HG03039 (cell line): ENCODE results near the gene CENPU.
"Not testable (repeated sequence)": the region's sequence is repeated elsewhere in the genome, so short reads cannot be mapped to it uniquely, and the experiment has no call there.

Experiments
- ATAC-seq: cut with Tn5 transposase; IDR thresholded peaks from one replicate; pipeline ENCODE4 v1.9.1; 2021; ENCODE audit warnings: mild to moderate bottlenecking, moderate library complexity; ENCODE audit not compliant: unreplicated experiment

CENPU gene, protein sequence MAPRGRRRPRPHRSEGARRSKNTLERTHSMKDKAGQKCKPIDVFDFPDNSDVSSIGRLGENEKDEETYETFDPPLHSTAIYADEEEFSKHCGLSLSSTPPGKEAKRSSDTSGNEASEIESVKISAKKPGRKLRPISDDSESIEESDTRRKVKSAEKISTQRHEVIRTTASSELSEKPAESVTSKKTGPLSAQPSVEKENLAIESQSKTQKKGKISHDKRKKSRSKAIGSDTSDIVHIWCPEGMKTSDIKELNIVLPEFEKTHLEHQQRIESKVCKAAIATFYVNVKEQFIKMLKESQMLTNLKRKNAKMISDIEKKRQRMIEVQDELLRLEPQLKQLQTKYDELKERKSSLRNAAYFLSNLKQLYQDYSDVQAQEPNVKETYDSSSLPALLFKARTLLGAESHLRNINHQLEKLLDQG

DNA sequence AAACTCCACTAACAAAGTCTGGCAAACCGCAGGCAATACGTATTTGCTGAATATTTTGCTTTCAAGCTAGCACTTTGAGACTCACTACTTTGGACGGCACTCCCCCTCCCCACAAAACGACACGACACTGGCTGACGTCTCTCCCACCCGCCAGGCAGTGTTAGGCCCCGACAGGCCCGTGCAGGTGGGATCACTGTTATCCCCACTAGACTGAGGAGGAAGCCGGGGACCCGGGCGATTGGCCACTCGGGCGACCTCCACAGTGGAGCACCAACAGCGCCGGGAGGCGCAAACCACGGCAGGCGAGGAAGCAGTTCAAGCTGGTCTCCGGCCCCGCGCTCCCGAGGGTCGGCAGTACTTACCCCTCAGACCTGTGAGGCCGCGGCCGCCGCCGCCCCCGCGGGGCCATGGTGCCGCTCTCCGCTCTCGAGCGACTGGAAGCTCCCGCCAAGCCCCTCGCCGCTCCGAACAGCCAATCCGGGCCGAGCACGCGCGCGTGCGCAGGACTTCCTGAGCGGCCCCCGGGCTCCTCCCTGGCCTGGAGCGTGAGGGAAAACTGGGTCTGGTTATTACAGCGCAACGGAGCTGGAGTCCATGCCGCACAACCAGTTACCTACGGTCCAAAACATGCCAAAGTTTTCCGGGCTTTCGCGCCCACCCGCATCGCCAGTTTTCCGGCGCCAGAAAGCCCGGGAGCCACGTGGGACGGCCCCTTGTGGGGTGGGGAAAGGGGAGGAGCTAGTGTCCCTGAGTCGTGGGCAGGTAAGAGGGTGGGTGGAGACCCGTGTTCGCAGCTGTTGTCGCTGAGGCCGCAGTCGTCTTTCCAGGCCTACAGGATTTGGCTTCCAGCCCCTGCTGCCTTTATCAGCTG is at the start of gene CENPU:
TSS of gene CENPU (minus strand) at position 443 of the 871 bp plus-strand sequence. CDS start at position 409, 34 bp downstream.
- ATAC-seq, result peak; percentile 88

DNA sequence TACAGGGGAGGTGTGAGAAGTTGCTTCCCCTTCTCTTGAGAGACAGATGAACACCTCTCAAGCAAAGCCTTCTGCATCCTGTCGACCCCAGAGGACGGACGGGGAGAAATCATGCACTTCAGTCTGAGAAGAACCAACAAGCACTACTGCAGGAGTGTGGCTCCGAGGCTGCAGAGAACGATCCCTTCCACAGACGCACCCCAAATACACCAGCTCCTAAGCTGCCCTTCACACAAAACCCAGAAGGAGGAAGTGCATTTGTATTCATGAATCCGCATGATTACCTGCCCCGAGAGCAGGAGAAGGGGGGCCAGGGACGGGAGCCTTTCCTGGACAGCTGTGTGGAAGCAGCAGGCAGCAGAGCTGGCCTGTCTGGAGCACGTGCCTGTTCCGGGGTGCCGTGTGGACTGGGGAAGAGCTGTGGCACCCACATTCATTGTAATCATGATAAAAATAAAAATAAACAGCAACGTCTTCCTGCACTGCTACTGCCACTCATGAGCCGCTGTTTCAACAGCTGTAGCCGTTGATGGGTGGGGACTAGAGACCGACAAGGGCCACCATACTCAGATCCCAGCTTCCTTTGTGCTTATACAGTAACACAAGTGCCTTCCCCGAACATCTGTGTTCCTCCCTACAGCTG is 49.0 kb upstream of the CENPU start:
- no peak for ATAC-seq

DNA sequence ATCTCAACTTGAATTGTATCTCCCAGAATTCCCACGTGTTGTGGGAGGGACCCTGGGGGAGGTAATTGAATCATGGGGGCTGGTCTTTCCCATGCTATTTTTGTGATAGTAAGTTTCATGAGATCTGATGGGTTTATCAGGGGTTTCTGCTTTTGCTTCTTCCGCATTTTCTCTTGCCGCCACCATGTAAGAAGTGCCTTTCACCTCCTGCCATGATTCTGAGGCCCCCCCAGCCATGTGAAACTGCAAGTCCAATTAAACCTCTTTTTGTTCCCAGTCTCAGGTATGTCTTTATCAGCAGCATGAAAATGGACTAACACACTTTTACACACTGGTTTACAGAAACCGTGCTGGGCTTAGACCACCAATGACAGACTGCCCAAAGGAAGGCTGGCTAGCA is 45.3 kb upstream of the CENPU start:
- ATAC-seq, result not testable (repeated sequence)

DNA sequence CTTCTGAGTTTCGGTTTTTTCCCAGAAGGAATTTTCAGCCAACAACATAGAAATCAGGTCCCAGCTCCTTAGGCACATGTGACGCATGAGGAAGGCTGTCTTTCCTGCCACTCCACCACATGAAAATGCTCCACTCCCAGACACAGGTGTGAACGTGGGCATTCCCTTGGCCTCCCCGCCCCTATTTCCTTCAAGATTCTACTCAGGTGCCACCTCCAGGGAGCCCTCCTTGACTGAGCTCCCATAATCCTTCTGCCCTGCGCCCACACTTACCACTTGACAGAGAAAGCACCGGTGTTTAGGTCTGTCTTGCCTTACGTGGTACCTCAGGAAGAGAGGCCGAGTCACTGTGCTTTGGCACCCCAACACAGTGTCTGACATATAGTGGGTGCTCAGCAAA is 44.4 kb upstream of the CENPU start:
- no peak for ATAC-seq

DNA sequence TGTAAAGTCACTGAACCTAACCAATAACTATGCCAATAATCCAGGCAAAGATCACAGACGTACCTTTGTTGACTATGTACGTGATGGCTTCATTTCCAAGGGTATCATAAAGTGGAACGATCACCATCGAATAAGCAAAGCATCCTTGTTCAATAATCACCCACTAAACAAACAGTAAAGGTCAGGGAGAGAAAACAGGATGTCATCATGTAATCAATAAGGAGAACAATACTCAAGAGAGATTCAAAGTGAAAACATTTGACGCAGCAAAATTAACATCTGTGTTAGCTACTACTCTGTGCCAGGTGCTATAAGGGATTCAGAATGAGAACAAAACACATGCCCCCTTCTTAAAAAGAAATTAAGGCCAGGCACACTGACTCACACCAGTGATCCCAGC is 42.9 kb upstream of the CENPU start:
- ATAC-seq, result no peak

DNA sequence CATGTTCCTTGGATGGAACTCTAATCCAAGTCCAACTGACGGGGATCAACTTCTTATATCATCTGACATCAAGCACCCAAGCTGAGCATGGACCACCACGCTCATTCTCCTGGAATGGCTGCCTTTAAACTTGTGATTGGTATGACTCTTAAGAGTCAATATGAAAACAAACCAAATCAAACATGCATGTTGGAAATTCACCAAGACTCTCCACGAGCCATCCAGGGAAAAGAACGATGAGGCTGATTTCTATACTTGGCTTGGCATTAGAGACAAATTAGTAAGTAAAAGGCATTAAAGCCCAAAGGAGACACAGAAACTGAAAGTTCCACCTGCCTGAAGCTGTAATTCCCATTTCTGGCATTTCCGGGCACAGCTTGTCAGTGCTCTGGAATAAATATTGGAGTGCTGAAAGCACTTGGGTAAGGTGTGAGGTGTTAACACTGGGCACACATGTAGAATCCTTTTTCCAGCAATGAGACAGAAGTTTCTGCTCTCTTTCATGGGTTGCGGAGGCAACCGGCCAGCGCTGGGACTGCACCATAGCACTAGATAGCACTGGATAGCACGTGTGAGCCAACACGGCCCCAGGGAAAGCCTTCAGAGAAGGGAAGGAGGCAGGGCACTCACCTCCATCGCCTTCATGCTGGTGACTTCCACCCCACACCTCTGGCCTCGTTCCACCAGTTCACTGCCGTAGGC is 42.1 kb upstream of the CENPU start:
- no peak for ATAC-seq

DNA sequence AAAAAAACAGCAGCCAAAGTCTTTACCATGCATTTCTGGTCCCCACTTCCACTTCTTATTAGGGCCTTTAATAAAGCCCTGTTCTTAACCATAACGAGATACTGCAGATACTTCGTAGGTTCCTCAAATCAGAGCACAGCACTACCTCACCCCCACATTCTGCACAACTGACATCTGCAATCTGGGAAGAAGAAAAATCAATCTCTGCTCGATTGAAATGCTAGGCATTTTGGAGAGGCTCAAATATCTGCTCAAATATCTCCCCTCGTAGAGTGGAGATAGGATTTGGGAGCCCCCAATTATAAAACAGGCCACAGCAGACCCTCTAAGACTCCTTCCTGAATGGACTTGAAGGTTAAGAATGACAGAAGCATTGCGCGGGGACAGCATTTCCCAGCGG is 40.3 kb upstream of the CENPU start:
- ATAC-seq, result no peak

DNA sequence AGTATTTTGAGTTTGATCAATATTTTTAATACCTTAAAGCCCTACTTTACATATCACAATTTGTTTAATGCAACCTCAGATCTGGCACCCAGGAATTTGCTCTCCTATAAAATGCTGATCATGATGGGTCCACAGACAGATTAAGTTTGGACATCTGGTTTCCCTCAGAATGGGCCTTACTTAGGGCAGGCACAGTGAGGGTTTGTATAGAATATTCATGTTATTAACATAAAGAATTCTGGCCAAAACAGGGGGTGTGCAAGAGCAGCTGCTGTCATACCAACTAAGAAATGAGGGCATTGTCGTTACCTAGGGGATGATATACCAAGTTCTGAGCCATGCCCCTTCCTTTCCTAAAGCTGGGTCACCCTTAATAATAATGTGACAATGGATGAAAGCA is 37.5 kb upstream of the CENPU start:
- no peak for ATAC-seq

DNA sequence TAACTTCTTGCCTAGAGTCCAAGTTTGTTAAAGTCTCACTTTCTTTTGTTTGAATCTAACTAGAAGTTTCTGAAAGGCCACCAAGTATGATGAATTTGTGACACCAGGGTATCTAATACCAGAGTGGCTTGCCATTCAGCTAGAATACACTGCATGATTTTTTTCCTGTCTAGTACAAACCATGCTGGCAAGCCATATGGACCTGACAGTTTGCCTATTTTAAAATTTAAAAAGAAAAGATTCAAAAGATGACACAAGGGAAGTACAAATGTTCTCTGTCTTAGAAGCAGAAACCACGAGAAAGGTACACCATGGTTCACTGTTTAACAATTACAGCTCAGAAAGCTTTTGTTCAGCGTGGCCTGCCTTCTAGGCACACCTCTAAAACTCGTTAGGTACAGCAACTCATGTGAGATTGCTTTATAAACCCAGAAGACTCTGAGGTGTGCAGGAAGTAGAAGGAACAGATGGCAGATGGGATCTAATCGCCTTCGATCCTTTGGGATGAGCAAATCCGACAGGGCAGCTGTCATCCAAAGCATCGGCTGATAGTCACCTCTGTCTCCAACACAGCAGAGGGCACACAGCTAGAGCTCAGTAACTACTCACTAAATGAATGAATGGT is 35.4 kb upstream of the CENPU start:
- ATAC-seq, result no peak

DNA sequence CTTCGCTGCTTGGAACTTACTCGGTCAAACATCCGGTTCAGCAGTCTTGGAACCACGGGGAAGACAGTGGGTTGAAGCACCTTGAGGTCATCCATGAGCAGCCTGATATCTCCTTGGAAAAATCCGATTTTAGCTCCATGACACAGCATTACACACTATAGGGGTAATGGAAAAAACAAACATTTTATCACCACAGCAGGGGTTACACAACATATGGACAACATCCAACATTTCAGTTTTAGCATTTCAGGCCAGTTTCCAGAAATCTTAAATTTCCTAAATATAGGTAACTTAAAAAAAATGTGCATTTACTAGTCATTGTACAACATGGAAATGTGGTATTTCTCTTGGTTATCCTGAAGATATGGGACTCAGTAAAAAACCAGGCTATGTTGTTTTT is 34.4 kb upstream of the CENPU start:
- ATAC-seq, result no peak

DNA sequence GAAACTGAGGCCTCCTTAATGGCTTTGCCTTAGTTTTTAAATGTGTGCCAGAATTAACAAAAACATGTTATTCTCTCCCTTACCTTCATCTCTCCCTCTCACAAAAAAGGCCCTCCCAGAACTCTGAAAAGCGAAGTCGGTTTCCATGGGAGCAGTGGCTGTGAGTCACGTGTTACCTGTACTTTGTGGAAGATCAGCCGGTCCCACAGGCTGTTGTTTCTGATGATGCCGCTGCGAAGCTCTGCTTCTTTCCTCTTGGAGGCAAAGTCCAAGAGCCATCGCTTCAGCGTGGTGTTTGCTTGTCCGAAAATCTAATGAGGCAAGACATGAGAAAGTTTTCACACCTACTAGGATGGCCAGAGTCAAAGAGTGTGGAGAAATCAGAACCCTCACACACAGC is 32.5 kb upstream of the CENPU start:
- no peak for ATAC-seq

DNA sequence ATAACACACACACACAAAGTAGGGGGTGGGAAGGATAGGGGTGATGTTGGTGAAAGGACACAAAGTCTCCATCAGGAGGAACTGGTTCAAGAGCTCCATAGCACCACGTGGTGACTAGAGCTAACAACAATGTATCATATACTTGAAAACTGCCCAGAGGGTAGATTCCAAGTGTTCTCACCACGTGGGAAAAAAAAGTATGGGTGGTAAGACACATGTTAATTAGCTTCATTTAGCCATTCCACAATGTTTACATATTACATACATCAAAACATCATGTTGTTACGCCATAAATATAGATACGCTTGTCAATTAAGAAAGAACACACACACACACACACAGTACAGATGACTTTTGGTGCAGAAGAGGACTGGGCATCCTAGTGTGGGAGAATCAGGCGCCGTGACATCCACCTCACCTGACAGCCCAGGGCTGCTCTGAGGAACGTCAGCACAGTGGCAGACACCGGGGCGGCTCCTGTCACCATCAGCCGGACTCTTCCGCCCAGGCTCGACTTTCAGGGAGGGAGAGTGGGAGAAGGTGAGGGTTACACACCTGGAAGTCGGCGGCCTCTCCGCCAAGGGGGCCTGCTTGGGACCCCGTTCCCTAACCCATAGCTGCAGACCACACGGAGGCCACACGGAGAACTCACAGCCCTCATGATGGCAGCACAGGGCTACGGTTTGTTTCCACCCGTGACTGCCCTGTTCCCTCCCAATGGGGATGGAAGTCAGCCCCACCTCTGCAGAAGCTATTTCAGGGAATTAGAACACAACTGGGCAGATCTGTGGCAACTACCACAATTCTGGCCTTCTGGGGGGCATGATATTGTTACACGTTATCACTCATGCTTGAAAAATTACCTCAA is 31.8 kb upstream of the CENPU start:
- no peak for ATAC-seq

DNA sequence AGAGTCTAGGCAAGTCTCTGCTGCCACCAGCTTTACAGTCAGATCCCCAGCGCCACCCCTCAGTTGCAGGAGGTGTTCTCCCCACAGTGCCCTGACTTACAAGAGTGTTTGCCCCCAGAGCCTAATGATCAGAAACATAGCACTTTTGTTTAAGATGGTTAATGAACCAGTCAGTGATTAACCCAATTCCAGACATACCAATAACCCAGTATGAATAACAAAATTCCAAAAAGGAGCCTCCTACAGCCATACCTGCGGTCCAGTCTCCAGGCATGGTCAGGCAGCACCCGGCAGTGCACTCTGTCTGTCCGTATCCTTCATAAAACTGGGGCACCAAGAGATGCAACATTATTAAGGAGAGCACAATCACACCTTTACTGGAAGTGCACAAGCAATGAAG is 30.7 kb upstream of the CENPU start:
- no peak for ATAC-seq

DNA sequence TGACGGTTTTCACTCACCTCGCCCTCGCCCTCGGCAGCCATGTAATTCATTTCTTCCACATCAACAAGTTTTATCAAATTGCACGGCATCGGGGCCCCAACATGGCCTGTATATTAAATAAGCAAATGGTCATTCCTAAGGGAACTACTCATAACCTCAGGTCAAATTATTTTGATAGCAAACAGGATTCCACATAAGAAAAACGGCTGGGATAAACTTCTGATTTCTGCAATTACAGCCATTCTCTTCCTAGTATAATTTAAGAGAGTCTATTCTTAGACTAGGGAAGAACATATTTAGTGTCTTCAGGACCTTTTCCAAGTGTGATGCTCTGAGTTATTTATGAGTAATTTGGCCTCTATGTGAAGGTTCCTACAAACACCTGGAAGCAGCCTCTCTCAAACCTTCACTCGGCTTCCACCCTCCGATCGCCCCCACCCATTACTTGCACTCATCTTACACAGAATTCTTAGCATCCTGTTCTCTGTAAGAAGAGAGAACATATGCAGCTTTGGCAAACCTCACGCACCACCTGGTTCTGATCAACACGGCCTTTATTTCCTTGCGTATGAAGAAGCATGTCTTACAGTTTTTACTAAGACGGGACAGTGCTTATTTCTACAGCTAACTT is 29.4 kb upstream of the CENPU start:
- no peak for ATAC-seq

DNA sequence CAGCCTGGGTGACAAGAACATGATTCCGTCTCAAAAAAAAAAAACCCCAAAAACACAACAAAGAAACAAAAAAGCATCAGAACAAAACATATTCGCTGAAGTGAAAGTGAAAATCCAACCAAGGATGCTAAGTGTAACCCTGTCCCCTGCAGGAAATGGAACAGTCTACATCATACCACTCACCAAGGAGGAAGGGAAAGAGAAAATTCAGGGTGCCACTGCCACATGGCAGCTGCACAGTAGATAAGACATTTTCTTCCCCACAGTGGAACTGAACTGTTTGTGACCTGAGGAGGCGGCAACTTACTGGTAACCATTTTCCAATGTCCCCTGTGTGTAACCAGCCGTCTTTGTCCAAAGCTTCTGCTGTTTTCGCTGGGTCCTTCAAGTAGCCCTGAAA is 28.2 kb upstream of the CENPU start:
- ATAC-seq, result peak; percentile 68

DNA sequence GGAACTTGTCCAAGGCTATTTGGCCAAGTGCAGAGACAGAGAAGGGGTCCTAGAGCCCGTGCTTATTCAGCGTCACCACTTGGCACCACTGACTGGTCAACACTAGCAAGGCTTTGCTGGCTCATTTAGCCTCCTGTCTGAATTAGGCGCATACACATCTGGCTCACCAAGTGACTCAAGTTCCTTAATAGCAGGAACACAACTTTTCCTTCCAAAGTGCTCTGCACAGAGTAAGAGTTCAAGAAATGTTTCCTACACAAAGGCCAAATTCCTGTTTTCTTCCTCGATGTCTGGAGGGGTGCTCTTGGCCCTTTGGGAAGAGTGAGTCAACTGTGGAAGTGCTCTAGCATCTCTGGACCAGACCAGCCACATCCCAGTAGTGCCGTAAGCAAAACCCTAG is 26.8 kb upstream of the CENPU start:
- ATAC-seq, result no peak

DNA sequence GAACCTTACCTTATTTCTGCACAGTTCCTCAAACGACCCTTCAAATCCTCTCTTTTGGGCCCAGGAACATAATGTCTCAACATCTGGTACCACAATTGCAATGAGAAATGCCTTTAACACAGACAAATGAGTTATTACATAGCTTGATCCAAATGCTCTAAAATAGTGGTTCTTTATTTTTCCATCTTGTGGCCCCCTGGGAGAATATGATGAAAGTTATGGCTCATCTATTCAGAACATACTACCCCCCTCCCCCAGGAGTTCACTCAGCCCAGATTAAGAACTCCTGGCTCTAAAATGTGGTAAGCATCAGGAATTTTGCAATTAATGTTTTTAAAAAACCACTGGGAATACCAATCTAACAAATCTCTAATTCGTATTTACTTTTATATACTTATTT is 23.9 kb upstream of the CENPU start:
- no peak for ATAC-seq

DNA sequence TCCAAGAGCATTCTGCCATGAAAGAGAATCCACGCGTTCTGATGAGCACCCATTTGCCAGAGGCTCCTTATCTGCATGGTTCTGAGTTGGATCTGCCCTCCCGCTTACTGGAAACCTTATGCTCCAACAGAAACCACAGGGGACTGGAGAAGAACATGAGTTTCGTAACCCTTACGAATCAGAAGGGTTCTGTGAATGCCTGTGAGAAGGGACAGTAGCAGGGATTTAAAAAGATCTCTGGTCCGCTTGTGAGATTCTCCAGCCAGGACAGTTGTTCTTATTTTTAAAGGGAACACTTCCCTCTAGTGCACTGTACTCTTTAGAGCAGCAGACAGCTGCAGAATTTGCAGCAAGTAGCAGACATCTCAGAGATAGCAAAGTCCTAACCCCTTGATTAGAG is 22.5 kb upstream of the CENPU start:
- no peak for ATAC-seq

DNA sequence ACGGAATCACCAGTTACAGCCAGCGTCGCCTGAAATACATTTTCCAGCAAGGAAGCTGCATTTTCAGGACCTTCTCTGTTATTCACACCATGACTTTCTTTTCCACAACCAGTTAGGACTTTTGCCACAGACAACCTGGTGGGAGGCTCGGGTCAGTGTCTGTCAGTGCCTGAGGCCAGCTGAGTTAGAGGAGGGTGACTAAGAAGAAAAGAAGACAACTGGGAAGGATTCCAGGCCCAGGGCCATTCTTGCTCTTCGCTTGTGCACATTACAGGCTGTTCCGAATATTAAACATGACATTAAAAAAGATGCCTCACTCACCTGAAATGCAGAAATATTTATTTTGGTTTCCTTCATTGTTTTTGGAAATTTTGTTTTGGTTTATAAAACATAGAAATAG is 21.4 kb upstream of the CENPU start:
- ATAC-seq, result no peak
